NB4 (cell line): ENCODE data around the gene BTBD2.
A peak's percentile ranks its signal among the peaks of the same experiment; 100 is the strongest.

ENCODE experiments used
- DNase-seq: peaks from one replicate; pipeline ENCODE4 v3.0.0; 2010; ENCODE audit warnings: low read depth
- H3K4me3 ChIP-seq: one replicate; pipeline ENCODE4 v1.5.1; 2011; ENCODE audit warnings: mild to moderate bottlenecking, low read depth, low read length, moderate library complexity
- MYC ChIP-seq: IDR thresholded peaks from 2 replicates; pipeline ENCODE4 v1.6.1; 2011; ENCODE audit warnings: low read depth, low read length
- POLR2A ChIP-seq: IDR thresholded peaks from 2 replicates; pipeline ENCODE4 v1.6.1; 2011; ENCODE audit warnings: mild to moderate bottlenecking; ENCODE audit not compliant: insufficient read length; ENCODE audit errors: extremely low read depth
- TF ChIP-seq, protein P1 (sequence below): IDR thresholded peaks from one replicate; pipeline ENCODE4 v1.5.1; 2012; ENCODE audit warnings: low read depth, low read length
- TF ChIP-seq, protein P2 (sequence below): IDR thresholded peaks from 2 replicates; pipeline ENCODE4 v1.6.1; 2011; ENCODE audit warnings: low read depth, low read length

BTBD2 gene

GRCh38 chr19:2050991-2051772, 35.7 kb upstream of the BTBD2 start, which contains the start of gene MKNK2:
MKNK2 (minus strand) TSS chr19:2051244; CDS start chr19:2050851, 393 bp downstream.
- peak; percentile 78 for DNase-seq
- TF ChIP-seq POLR2A (peak; percentile 84), MYC (no peak)
- TF ChIP-seq, protein P1, sequence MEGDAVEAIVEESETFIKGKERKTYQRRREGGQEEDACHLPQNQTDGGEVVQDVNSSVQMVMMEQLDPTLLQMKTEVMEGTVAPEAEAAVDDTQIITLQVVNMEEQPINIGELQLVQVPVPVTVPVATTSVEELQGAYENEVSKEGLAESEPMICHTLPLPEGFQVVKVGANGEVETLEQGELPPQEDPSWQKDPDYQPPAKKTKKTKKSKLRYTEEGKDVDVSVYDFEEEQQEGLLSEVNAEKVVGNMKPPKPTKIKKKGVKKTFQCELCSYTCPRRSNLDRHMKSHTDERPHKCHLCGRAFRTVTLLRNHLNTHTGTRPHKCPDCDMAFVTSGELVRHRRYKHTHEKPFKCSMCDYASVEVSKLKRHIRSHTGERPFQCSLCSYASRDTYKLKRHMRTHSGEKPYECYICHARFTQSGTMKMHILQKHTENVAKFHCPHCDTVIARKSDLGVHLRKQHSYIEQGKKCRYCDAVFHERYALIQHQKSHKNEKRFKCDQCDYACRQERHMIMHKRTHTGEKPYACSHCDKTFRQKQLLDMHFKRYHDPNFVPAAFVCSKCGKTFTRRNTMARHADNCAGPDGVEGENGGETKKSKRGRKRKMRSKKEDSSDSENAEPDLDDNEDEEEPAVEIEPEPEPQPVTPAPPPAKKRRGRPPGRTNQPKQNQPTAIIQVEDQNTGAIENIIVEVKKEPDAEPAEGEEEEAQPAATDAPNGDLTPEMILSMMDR, result peak; percentile 30
- TF ChIP-seq, protein P2, sequence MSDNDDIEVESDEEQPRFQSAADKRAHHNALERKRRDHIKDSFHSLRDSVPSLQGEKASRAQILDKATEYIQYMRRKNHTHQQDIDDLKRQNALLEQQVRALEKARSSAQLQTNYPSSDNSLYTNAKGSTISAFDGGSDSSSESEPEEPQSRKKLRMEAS, result 0 out of 2 replicates have a peak, but pooled peaks have one; percentile 5
- peak within 1 kb of the TSS; percentile 68 for H3K4me3 ChIP-seq

DNA sequence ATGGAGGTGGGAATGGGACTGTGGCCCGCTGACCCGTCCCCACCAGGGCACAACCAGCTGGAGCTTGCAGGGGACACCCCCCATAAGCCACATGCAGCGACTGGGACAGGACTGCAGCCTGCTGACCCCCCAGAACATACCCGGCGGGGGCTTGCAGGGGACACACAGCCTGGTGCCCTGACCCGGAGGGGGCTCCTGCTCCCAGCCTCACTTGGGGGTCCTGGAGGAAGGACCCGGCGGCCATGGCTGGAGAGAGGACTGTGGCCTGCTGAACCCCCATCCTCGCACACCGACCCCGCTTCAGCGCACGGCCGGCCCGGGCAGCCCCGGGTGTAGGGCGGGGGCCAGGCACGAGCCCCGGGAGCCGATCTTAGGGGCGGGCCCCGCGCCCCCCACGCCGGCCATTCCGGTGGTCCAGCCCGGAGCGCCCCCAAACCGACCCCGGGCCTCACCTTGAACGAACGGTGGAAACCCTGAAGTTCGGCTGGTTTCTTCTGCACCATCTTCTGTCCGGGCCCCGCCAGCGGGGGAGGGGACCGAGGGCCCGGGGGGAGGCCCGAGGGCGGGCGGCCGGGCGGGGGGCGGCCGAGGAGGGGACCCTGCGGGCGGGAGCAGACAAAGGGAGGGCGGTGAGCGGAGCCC, 35.0 kb upstream of the BTBD2 start:
- H3K4me3 ChIP-seq, result peak overlapping the region; percentile 68
- no peak for DNase-seq

GRCh38 chr19:2049741-2050348, 34.3 kb upstream of the BTBD2 start:
- peak overlapping the region; percentile 68 for H3K4me3 ChIP-seq
- peak; percentile 86 for DNase-seq
- TF ChIP-seq POLR2A (peak; percentile 16), MYC (no peak)
- TF ChIP-seq, protein P1, result no peak
- TF ChIP-seq, protein P2, result 0 out of 2 replicates have a peak, but pooled peaks have one; percentile 3

More for the DNA sequence above, 35.0 kb upstream of the BTBD2 start:
- TF ChIP-seq, protein P2, result no peak
- TF ChIP-seq POLR2A (no peak), MYC (no peak)
- TF ChIP-seq, protein P1, result no peak

GRCh38 chr19:2048959-2049740, 33.6 kb upstream of the BTBD2 start:
- H3K4me3 ChIP-seq, result peak overlapping the region; percentile 68
- DNase-seq, result no peak
- TF ChIP-seq, protein P2, result no peak
- TF ChIP-seq MYC (no peak), POLR2A (no peak)
- TF ChIP-seq, protein P1, result no peak

DNA sequence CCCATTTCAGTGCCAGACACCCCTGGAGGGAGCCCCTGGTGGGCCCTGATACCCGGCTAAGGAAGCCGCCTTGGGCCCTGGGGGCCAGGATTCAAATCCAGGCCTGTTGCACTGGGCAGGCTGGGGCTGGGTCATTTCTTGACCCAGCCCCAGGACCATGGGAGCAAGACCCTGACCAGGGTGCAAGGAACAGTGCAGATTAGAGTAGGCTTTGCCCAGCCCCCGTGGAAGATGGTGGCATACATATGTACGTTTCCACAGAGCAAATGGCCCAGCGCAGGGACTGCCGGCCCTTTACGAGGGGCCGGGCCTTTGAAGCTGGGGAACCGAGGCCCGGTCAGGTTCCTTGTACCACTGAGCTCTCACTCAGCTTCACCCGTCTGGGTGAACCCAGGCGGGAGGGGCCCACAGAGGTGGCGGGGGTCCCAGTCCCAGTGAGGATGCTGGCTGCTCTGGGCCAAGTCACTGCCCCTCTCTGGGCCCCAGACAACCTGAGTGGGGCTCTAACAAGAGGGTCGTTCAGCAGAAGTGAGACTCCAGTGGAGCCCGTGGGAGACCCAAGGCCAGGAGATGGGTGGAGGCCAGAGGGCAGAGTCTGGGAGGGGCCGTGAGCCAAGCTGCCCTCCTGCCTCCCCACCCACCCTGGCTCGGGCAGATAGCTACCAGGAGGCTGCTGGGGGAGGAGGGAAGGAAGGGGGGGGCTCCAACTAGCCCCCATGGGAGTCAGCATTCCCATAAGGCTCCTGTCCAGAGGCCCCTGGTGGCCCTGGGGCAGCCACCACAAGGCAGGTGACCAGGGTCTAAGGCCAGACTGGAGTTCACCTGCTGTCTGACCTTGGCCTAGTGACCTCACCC, 32.8 kb upstream of the BTBD2 start:
- no peak overlapping the region for H3K4me3 ChIP-seq
- no peak for DNase-seq
- TF ChIP-seq, protein P2, result no peak
- no peak for TF ChIP-seq MYC
- TF ChIP-seq, protein P1, result no peak
- TF ChIP-seq POLR2A, result no peak
